ENCODE data around the gene TMEM63C.

TMEM63C gene

GRCh38 chr14:77306851-77307496 is 125.4 kb downstream of the TMEM63C start:
- H3K4me3 ChIP-seq (ENCODE audit: insufficient read depth, low read length, poor library complexity, severe bottlenecking): no peak overlapping the region
- H3K27me3 ChIP-seq (ENCODE audit: low read length): no peaks in the 10 kb centered on the region
- no peaks in the 10 kb centered on the region for H4K20me1 ChIP-seq (ENCODE audit: low read depth, low read length)
- no peak for TF ChIP-seq CTCF (IDR thresholded peaks at IDR 0.05; ENCODE audit: insufficient read depth, low read length, poor library complexity, severe bottlenecking)
- TF ChIP-seq EZH2phosphoT487 (conservative IDR thresholded peaks at IDR 0.05; ENCODE audit: low read length): no peak
- H3K9ac ChIP-seq (ENCODE audit: low read length): no peak overlapping the region
- H3K36me3 ChIP-seq (ENCODE audit: low read length): no peaks in the 10 kb centered on the region
- H3K4me2 ChIP-seq (ENCODE audit: low read depth, low read length, poor library complexity, severe bottlenecking): no peak overlapping the region
- no peaks in the 10 kb centered on the region for H3K9me3 ChIP-seq (ENCODE audit: insufficient read depth, low read length)
- no peak overlapping the region for H3K27ac ChIP-seq (ENCODE audit: low read depth, low read length)
- H3F3A ChIP-seq (ENCODE audit: insufficient read depth): no peaks in the 10 kb centered on the region
- no peaks in the 10 kb centered on the region for H3K9me2 ChIP-seq (replicated peaks; ENCODE audit: insufficient read depth, low read length)
- no peaks in the 10 kb centered on the region for H3K79me2 ChIP-seq (ENCODE audit: insufficient read depth, low read length)
- no peak overlapping the region for H2AFZ ChIP-seq (ENCODE audit: low read depth, low read length, severe bottlenecking)
